Mucosa of rectum (tissue), 2 donors: ENCODE data around the gene FAM163A.
"Not testable (repeated sequence)": the region's sequence is repeated elsewhere in the genome, so short reads cannot be mapped to it uniquely, and the experiment has no call there.

ENCODE experiments used
- H3K27ac ChIP-seq, 2 donors: one replicate each; pipeline ENCODE4 v1.7.0; 2013; ENCODE audit warnings: inconsistent platforms in 2 of 2, low read depth in 2 of 2, low read length in 2 of 2
- H3K27me3 ChIP-seq, 2 donors: one replicate each; pipeline ENCODE4 v1.7.0; 2013; ENCODE audit warnings: low read length in 2 of 2; ENCODE audit not compliant: control insufficient read depth in 2 of 2, insufficient read depth in 2 of 2
- H3K36me3 ChIP-seq, 2 donors: one replicate each; pipeline ENCODE4 v1.7.0; 2013; ENCODE audit warnings: low read length in 2 of 2; ENCODE audit not compliant: control insufficient read depth in 2 of 2, insufficient read depth in 2 of 2
- H3K4me1 ChIP-seq, 2 donors: one replicate each; pipeline ENCODE4 v1.7.0; 2013; ENCODE audit warnings: low read length in 2 of 2, mild to moderate bottlenecking in 1 of 2; ENCODE audit not compliant: control insufficient read depth in 2 of 2, insufficient read depth in 2 of 2
- H3K4me3 ChIP-seq, 2 donors: one replicate each; pipeline ENCODE4 v1.7.0; 2013; ENCODE audit warnings: low read length in 2 of 2
- H3K9ac ChIP-seq, 2 donors: one replicate each; pipeline ENCODE4 v1.7.0; 2013; ENCODE audit warnings: low read length in 2 of 2, low read depth in 1 of 2, mild to moderate bottlenecking in 1 of 2
- H3K9me3 ChIP-seq, 2 donors: one replicate each; pipeline ENCODE4 v1.7.0; 2013; ENCODE audit warnings: low read length in 2 of 2; ENCODE audit not compliant: control insufficient read depth in 2 of 2
- donor health status: healthy.
- donor health status: Normal muscosa, but diverticular disease.

Gene FAM163A

GRCh38 chr1:179803918-179804317 lies 60.8 kb downstream of the FAM163A start:
- H3K27ac ChIP-seq: no peak overlapping the region
- H3K27me3 ChIP-seq: no peaks in the 10 kb centered on the region
- H3K4me3 ChIP-seq: no peak overlapping the region
- no peaks in the 10 kb centered on the region for H3K9me3 ChIP-seq
- no peak overlapping the region for H3K9ac ChIP-seq
- no peaks in the 10 kb centered on the region for H3K4me1 ChIP-seq
- H3K36me3 ChIP-seq: no peaks in the 10 kb centered on the region

GRCh38 chr1:179804417-179804816 lies 61.3 kb downstream of the FAM163A start:
- H3K36me3 ChIP-seq, H3K27ac ChIP-seq, H3K4me3 ChIP-seq, H3K4me1 ChIP-seq, H3K9ac ChIP-seq, H3K9me3 ChIP-seq, H3K27me3 ChIP-seq: not testable (repeated sequence)

- H3K27ac ChIP-seq: no peak overlapping the region
- peaks cover 0 to 2% of the 10 kb centered on the region in 2 donors for H3K4me1 ChIP-seq
- no peaks in the 10 kb centered on the region for H3K27me3 ChIP-seq
- H3K4me3 ChIP-seq: no peak overlapping the region
- no peak overlapping the region for H3K9ac ChIP-seq
- H3K9me3 ChIP-seq: no peaks in the 10 kb centered on the region
- no peaks in the 10 kb centered on the region for H3K36me3 ChIP-seq
These were observed 62.5 kb downstream of the FAM163A start for GRCh38 chr1:179805291-179806195.

DNA sequence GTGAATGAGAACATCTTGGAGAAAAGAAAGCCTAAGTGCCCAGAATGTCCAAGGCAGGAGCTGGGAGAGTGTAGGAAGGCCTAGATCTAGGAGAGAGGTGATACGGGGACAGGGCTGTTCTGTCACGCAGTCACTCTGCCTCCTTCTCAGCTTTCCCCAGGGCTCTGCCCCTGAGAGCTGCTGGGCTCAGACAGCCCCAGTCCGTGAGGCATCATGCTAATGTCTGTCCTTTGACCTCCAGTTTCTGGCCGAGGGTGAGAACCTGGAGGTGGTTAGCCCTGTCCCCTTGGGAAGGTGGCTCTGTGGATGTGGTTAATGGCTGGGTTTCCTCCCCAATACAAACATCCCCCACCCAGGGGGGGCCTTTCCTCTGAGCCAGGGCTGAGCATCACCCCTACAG lies 63.2 kb downstream of the FAM163A start:
- Histone ChIP-seq H3K27me3 (no peaks in the 10 kb centered on the region), H3K27ac (no peak overlapping the region), H3K4me1 (peaks cover 0 to 2% of the 10 kb centered on the region in 2 donors), H3K36me3 (no peaks in the 10 kb centered on the region), H3K4me3 (no peak overlapping the region), H3K9me3 (no peaks in the 10 kb centered on the region), H3K9ac (no peak overlapping the region)

DNA sequence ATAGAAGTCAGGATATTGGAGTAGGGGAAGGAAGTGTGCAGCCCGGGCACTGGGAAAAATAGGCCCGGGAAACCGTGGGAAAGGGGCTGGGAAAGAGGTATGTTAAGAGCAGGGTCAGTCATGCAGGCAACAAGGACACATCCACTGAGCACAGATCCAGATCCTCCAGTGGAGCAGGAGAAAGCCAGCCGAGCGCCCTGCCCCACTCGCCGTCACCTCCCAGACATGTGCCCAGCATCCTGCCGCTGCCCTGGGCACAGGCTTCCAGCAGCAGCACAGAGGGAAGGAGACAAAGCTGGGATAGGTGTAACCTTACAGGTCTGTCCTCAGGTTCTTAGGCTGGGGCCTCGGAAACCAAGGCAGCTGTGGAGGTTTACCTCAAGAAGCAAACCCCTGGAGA lies 64.2 kb downstream of the FAM163A start:
- no peak overlapping the region for H3K9ac ChIP-seq
- no peaks in the 10 kb centered on the region for H3K27me3 ChIP-seq
- no peak overlapping the region for H3K4me3 ChIP-seq
- no peak overlapping the region for H3K27ac ChIP-seq
- peaks cover 0 to 2% of the 10 kb centered on the region in 2 donors for H3K4me1 ChIP-seq
- H3K9me3 ChIP-seq: no peaks in the 10 kb centered on the region
- no peaks in the 10 kb centered on the region for H3K36me3 ChIP-seq

DNA sequence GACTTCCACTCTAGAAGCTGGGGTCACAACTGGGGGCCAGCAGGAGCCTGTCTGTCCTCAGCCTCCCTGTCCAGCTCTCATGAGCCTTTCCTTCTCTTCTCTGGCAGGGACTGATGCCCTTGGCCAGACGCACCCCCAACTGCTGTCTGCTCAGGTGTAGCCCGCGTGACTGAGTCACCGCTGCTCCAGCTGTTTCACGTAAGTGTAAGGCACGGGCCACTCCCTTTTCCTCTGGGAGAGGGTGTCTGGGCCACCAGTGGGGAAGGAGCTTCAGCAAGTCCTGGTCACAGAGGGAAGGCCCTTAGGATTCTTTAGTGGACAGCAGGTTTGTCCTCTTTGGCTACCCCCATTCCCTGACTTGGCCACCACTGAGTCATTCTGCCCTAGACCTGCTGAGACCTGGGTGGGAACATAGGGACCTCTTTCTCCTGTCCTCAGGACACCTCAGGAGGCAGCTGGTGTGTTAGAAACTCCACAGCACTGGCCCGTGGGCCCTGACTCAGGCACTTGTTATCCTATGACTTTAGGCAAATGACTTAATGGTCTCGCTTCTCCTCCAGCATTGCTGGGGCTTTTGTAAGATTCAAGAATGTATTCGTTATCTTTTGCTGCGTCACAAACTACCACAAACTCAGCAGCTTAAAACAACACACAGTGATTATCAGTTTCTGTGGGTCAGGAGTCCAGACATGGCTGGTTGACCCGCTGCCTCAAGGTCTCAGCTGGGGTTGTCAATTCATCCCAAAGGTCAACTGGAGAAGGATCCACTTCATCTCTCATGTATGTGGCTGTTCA lies 64.8 kb downstream of the FAM163A start:
- Histone ChIP-seq H3K27ac (no peak overlapping the region), H3K4me1 (peaks cover 0 to 2% of the 10 kb centered on the region in 2 donors), H3K4me3 (no peak overlapping the region), H3K9me3 (no peaks in the 10 kb centered on the region), H3K9ac (no peak overlapping the region), H3K36me3 (no peaks in the 10 kb centered on the region), H3K27me3 (no peaks in the 10 kb centered on the region)

DNA sequence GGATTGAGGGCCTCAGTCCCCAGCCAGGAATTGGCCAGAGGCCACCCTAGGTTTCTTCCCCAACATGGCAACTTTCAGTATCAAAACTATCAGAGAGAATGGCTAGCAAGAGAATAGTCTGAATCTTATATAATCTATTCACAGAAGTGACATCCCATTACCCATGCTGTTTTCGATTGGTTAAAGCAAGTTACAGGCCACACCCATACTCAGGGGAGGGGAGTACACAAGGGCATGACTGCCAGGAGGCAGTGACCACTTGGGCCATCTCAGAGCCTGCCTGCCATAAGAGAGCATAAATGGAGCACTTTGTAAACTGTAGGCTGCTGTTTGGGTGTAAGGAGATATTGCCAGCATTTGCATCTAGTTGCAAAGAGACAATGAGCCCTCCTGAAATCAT lies 65.4 kb downstream of the FAM163A start:
- no peak overlapping the region for H3K27ac ChIP-seq
- H3K27me3 ChIP-seq: no peaks in the 10 kb centered on the region
- peaks cover 0 to 2% of the 10 kb centered on the region in 2 donors for H3K4me1 ChIP-seq
- H3K9me3 ChIP-seq: no peaks in the 10 kb centered on the region
- no peaks in the 10 kb centered on the region for H3K36me3 ChIP-seq
- H3K9ac ChIP-seq: no peak overlapping the region
- no peak overlapping the region for H3K4me3 ChIP-seq

- Histone ChIP-seq H3K4me1 (peaks cover 5 to 6% of the 10 kb centered on the region in 2 donors), H3K27me3 (no peaks in the 10 kb centered on the region), H3K27ac (no peak overlapping the region), H3K9me3 (no peaks in the 10 kb centered on the region), H3K9ac (no peak overlapping the region), H3K36me3 (no peaks in the 10 kb centered on the region), H3K4me3 (no peak overlapping the region)
These were observed 66.6 kb downstream of the FAM163A start for GRCh38 chr1:179809506-179810366.

DNA sequence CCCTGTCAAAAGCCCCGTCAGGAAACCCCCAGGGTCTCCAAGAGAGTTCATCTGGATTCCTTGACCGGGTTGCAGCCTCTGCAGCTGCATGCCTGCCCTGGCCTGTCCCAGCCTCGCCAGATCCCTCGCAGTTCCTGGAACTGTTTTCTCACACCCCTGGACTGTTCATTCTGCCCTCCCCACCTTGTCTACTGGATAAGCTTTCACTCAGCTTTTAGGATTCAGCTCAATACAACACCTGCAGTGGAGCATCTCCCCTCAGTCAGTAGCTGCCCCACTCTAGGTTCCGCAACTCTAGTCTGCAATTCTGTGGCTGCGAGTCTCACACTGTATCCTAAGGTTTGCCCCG lies 67.2 kb downstream of the FAM163A start:
- Histone ChIP-seq H3K4me1 (peaks cover 11 to 12% of the 10 kb centered on the region in 2 donors), H3K27me3 (no peaks in the 10 kb centered on the region), H3K36me3 (no peaks in the 10 kb centered on the region), H3K4me3 (no peak overlapping the region), H3K9ac (no peak overlapping the region), H3K9me3 (no peaks in the 10 kb centered on the region), H3K27ac (no peak overlapping the region)
